ENCODE measurements around the gene CTNNA3. TPM values are rescaled to one million over a fixed set of nuclear protein-coding genes. Genes with fewer than 3 reads are reported as not detected.

Gene CTNNA3
- total RNA-seq, 4 donors from 2014 or later = 0.47 to 3.3 (median 0.80) TPM; not detected in 1

DNA sequence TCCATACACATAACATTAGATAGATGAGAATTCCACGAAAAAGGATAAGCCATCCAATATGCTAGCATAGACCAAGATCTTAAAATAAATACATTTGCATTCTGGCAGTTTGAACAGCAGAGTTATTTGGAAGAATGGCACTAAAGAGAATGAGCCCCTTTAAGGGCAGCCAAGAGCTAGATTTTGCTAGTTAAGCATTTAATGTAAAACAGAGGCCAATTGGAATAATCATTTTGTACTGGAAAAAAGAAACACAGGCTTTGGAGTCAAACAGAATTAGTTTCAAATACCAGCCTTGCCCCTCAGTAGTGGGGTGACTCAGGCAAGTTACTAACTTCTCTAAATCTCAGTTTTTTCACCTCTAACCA is 714.0 kb downstream of the CTNNA3 start:
- Histone ChIP-seq H3K4me3 (no peak overlapping the region), H3K4me1 (no peaks in the 10 kb centered on the region), H3K27me3 (no peaks in the 10 kb centered on the region), H3K9me3 (no peaks in the 10 kb centered on the region), H3K27ac (no peak overlapping the region), H3K36me3 (no peaks in the 10 kb centered on the region)
- no peak for TF ChIP-seq CTCF (IDR thresholded peaks at IDR 0.05)
- no peak for TF ChIP-seq POLR2A (IDR thresholded peaks at IDR 0.05)
- no peak for DNase-seq

DNA sequence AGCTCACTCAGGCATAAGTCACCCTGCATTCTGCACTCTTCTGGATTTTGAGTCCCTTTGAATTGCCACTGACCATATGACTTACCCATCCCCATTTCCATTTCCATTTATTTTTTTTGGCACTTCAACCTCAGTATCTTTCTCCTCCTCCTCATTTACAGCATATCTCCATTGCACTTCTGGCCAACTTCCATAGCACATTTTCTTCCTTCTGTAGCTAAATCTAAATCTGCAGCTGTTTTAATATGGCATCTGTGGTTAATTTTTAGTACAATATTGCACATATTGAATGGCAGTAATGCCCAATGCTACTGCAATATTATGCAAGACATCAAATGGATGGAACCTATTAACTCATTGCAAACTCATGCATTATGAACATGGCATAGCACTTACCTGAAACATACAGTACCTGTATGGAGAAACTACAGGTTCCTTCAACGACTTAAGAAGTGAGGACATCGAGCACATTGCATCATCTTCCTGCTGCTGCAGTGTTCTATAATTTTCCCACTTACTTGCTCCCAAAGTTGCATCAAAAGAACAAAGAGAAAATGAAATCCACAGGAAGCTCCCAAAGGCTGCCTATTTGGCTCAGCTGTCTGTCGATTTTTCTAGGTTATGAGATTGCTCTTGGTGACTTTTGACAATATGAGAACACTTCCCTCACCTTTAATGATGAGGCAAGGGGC is 714.5 kb downstream of the CTNNA3 start:
- Histone ChIP-seq H3K9me3 (no peaks in the 10 kb centered on the region), H3K36me3 (no peaks in the 10 kb centered on the region), H3K27me3 (no peaks in the 10 kb centered on the region), H3K4me1 (no peaks in the 10 kb centered on the region), H3K27ac (no peak overlapping the region), H3K4me3 (no peak overlapping the region)
- TF ChIP-seq POLR2A (IDR thresholded peaks at IDR 0.05) (no peak), CTCF (IDR thresholded peaks at IDR 0.05) (no peak)
- no peak for DNase-seq

DNA sequence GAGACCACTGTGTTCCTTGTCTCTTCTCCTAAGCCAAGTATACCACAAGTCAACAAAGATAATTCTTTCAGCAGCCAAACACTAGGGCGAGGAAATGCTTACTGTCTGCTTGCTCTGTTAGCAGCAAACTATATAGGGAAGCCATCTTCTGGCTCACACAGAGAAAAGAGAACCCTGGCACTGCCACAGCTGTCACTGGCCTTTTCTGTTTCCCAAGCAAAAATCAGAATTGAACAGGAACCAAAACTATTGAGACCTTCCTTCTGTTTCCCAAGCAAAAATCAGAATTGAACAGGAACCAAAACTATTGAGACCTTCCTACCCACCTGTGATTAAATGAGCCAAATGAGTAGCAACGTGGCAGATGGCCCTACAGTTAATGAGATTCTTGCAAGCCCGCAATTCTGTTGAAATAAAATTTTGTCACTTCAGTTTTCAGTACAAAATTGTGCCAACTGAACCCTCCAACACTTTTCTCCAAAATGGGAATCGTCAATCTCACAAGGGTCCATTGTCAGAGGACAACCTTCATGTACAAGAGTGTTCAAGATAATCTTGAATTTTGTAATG is 715.7 kb downstream of the CTNNA3 start:
- no peaks in the 10 kb centered on the region for H3K36me3 ChIP-seq
- DNase-seq = no peak
- TF ChIP-seq POLR2A (IDR thresholded peaks at IDR 0.05) = no peak
- no peak for TF ChIP-seq CTCF (IDR thresholded peaks at IDR 0.05)
- H3K27ac ChIP-seq = no peak overlapping the region
- H3K27me3 ChIP-seq = no peaks in the 10 kb centered on the region
- no peak overlapping the region for H3K4me3 ChIP-seq
- H3K4me1 ChIP-seq = no peaks in the 10 kb centered on the region
- no peaks in the 10 kb centered on the region for H3K9me3 ChIP-seq

- no peak for DNase-seq
- no peaks in the 10 kb centered on the region for H3K36me3 ChIP-seq
- H3K4me3 ChIP-seq = no peak overlapping the region
- no peaks in the 10 kb centered on the region for H3K9me3 ChIP-seq
- no peaks in the 10 kb centered on the region for H3K27me3 ChIP-seq
- no peak overlapping the region for H3K27ac ChIP-seq
- H3K4me1 ChIP-seq = no peaks in the 10 kb centered on the region
- TF ChIP-seq CTCF (IDR thresholded peaks at IDR 0.05) = no peak
- TF ChIP-seq POLR2A (IDR thresholded peaks at IDR 0.05) = no peak
These were observed 731.0 kb downstream of the CTNNA3 start for GRCh38 chr10:66964946-66965345.

GRCh38 chr10:66958466-66958865 is 737.5 kb downstream of the CTNNA3 start:
- Histone ChIP-seq H3K9me3 (no peaks in the 10 kb centered on the region), H3K27me3 (no peaks in the 10 kb centered on the region), H3K4me3 (no peak overlapping the region), H3K4me1 (no peaks in the 10 kb centered on the region), H3K27ac (no peak overlapping the region), H3K36me3 (no peaks in the 10 kb centered on the region)
- no peak for DNase-seq
- no peak for TF ChIP-seq POLR2A (IDR thresholded peaks at IDR 0.05)
- TF ChIP-seq CTCF (IDR thresholded peaks at IDR 0.05) = no peak
